B cell (primary cell): Measurements from ENCODE around the gene PXMP4. TPM values are rescaled to one million over a fixed set of nuclear protein-coding genes. Genes with fewer than 3 reads are reported as not detected.
A peak's percentile ranks its signal among the peaks of the same experiment; 100 is the strongest.

Experiments used
- ATAC-seq: fragments of 200-7000 bp; cut with Tn5 transposase; one replicate; pipeline ENCODE4 v1.10.0; 2021; ENCODE audit warnings: low read depth, mild to moderate bottlenecking, moderate number of reproducible peaks, moderate library complexity
- CTCF ChIA-PET: fragments of 350-600 bp; sonication (Branson Sonifier 250); formaldehyde crosslinking; loops from one replicate; lab custom pipeline; 2021; ENCODE audit warnings: antibody characterized with exemption, inconsistent platforms; lab: Charles Lee
- POLR2A ChIA-PET: fragments of 350-600 bp; sonication (Branson Sonifier 250); formaldehyde crosslinking; loops from one replicate; lab custom pipeline; 2021; ENCODE audit warnings: antibody characterized with exemption; lab: Charles Lee
- DNase-seq: peaks from one replicate; pipeline ENCODE4 v3.0.0; 2013
- H2AFZ ChIP-seq: 2 replicates; pipeline ENCODE4 v1.6.1; 2012; ENCODE audit warnings: mild to moderate bottlenecking, low read depth, low read length; ENCODE audit not compliant: insufficient read depth, poor library complexity, severe bottlenecking
- H3K27ac ChIP-seq, 2 donors: 1 replicate in 1 of 2; 2 replicates in 1 of 2; pipeline ENCODE4 v1.5.1; 2012 to 2013; ENCODE audit warnings: low read length in 2 of 2, mild to moderate bottlenecking in 2 of 2, moderate library complexity in 1 of 2
- H3K27me3 ChIP-seq, 4 experiments: fragments of 200-600 bp in 1 of 4; sonication (generic) in 1 of 4; replicated peaks in 1 of 4; 1 replicate in 2 of 4; 2 replicates in 2 of 4; pipeline versions ENCODE4 v1.6.1 to v1.7.0; 2013 to 2016; ENCODE audit warnings: low read length in 3 of 4, mild to moderate bottlenecking in 2 of 4, mixed read lengths in 1 of 4, moderate library complexity in 1 of 4; ENCODE audit not compliant: insufficient read depth in 4 of 4, control insufficient read depth in 3 of 4; ENCODE audit errors: control extremely low read depth in 1 of 4
- H3K36me3 ChIP-seq, 2 experiments: replicated peaks in 1 of 2; 1 replicate in 1 of 2; 2 replicates in 1 of 2; pipeline versions ENCODE4 v1.6.1 to v1.7.1; 2013; ENCODE audit warnings: low read length in 1 of 2; ENCODE audit not compliant: insufficient read depth in 2 of 2, control insufficient read depth in 1 of 2; ENCODE audit errors: control extremely low read depth in 1 of 2, extremely low read depth in 1 of 2
- H3K4me1 ChIP-seq, 2 donors: fragments of 200-600 bp in 1 of 2; sonication (generic) in 1 of 2; 1 replicate in 1 of 2; 2 replicates in 1 of 2; pipeline versions ENCODE4 v1.5.1 to v1.6.1; 2013 to 2017; ENCODE audit warnings: low read length in 2 of 2; ENCODE audit not compliant: control insufficient read depth in 2 of 2, insufficient read depth in 2 of 2
- H3K4me2 ChIP-seq: replicated peaks from 2 replicates; pipeline ENCODE3; 2012; ENCODE audit warnings: mild to moderate bottlenecking, low read depth, low read length; ENCODE audit not compliant: poor library complexity, severe bottlenecking
- H3K4me3 ChIP-seq, 5 experiments: fragments of 200-600 bp in 1 of 5; sonication (generic) in 1 of 5; 1 replicate in 3 of 5; 2 replicates in 2 of 5; pipeline versions ENCODE4 v1.5.1 to v1.7.0; 2011 to 2016; ENCODE audit warnings: low read length in 4 of 5, mild to moderate bottlenecking in 4 of 5, low read depth in 2 of 5, control low read depth in 1 of 5, moderate library complexity in 1 of 5; ENCODE audit not compliant: insufficient read depth in 1 of 5; ENCODE audit errors: control extremely low read depth in 1 of 5, extremely low read depth in 1 of 5
- H3K79me2 ChIP-seq: fragments of 200-600 bp; sonication (generic); one replicate; pipeline ENCODE4 v1.6.0; 2016; ENCODE audit warnings: low read length; ENCODE audit not compliant: control insufficient read depth, insufficient read depth
- H3K9ac ChIP-seq: fragments of 200-600 bp; sonication (generic); 2 replicates; pipeline ENCODE4 v1.6.1; 2017; ENCODE audit warnings: mild to moderate bottlenecking, low read length, moderate library complexity
- H3K9me3 ChIP-seq, 3 donors: one replicate each; pipeline versions ENCODE4 v1.6.1 to v1.7.1; 2013; ENCODE audit warnings: low read length in 2 of 3; ENCODE audit not compliant: control insufficient read depth in 2 of 3, insufficient read depth in 1 of 3; ENCODE audit errors: control extremely low read depth in 1 of 3
- H4K20me1 ChIP-seq: 2 replicates; pipeline ENCODE4 v1.6.0; 2012; ENCODE audit warnings: mild to moderate bottlenecking, low read length; ENCODE audit not compliant: insufficient read depth, control insufficient read depth, poor library complexity, severe bottlenecking
- H3K27ac Mint-ChIP-seq: one replicate; pipeline ENCODE4 v1.8.0; 2021; ENCODE audit warnings: mixed read lengths
- H3K27me3 Mint-ChIP-seq: one replicate; pipeline ENCODE4 v1.8.0; 2021; ENCODE audit warnings: mixed read lengths
- H3K4me1 Mint-ChIP-seq: one replicate; pipeline ENCODE4 v1.8.0; 2021; ENCODE audit warnings: mixed read lengths
- H3K4me3 Mint-ChIP-seq: one replicate; pipeline ENCODE4 v1.8.0; 2021; ENCODE audit warnings: mixed read lengths
- H3K9me3 Mint-ChIP-seq: one replicate; pipeline ENCODE4 v1.8.0; 2022; ENCODE audit warnings: mixed read lengths; ENCODE audit not compliant: insufficient read depth
- EZH2 ChIP-seq: IDR thresholded peaks from 2 replicates; pipeline ENCODE4 v1.6.1; 2012; ENCODE audit warnings: borderline replicate concordance, low read depth, mild to moderate bottlenecking, moderate library complexity, low read length; ENCODE audit not compliant: insufficient read depth, poor library complexity, severe bottlenecking
- WGBS: methylation state at CpG from one replicate; pipeline ENCODE4 v1.1.5; 2013; ENCODE audit warnings: missing lambda C conversion rate; ENCODE audit not compliant: insufficient coverage; 5-methylcytosine and 5-hydroxymethylcytosine counted together
- intact Hi-C: fragments of 100-400 bp; cut with micrococcal nuclease; formaldehyde crosslinking; loops from one replicate; pipeline ENCODE4 v1.10.0; 2022
- polyA plus RNA-seq: library from polyadenylated mRNA; depleted of rRNA; stranded (reverse); fragments of >200 nt; gene quantifications from 2 replicates; pipeline ENCODE4 v1.2.3, GENCODE V29; 2012
- total RNA-seq, 2 donors: library from RNA; stranded (reverse); fragments of 120-200 nt in 1 of 2; gene quantifications; 1 replicate in 1 of 2; 2 replicates in 1 of 2; pipeline versions ENCODE4 v1.2.3 to v1.2.4, GENCODE V29; 2013 to 2022
- TF ChIP-seq, protein P1 (sequence below): fragments of 200-600 bp; IDR thresholded peaks from one replicate; pipeline ENCODE4 v1.8.0; 2022; ENCODE audit warnings: antibody characterized with exemption, mild to moderate bottlenecking

Gene PXMP4
- total and polyA plus RNA-seq, 2 donors (not counting 1 experiment from before 2014, with no cell fraction given), result 5.0 to 6.6 TPM

DNA sequence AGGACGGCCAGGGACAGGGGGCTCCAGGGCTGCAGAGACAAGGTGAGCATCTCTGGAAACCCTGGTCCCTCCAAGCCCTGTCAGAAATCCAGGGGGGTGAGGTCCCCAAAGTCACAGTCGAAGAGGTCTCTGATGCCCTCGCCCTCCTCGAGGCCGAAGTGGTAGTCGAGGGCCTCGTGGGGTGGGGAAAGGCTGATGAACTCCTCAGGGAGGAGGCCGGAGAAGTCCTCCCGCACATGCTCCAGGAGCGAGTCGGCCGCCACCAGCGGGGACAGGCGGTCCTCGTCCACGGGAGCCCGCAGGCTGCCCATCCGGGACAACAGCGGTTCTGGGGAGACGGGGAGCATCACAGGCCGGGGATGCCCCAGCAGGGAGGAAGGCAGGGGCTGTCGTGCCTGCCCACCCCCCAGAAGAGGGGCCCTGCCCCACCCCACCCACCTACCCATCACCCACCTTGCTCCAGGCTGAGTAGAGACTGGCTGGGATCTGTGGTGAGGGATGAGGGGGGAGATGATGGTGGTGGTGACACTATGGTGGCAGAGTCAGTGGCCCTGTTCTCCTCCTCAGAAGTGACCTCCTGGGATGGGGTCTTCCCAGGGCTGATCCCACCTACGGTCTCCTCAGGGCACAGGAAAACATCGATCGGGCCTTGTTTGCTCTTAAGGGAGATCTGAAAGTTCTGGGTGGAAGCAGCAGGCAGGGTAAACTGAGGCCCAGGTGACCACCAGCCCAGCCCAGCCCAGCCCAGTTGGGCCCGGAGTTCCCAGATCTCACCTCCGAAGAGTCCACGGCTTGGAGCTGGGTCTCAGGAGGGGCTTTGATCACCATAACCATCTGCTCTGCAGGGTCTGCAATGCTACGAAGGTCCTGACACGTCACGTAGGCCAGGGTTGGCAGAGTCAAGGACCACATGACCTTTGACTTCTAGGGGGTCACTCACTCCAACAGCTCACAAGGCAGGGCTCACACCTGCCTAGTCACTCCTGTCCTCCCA lies 43.2 kb downstream of the PXMP4 start:
- Histone ChIP-seq H2AFZ (no peak overlapping the region), H3K27ac (no peak overlapping the region), H3K9me3 (no peaks in the 10 kb centered on the region), H3K79me2 (peaks cover 3% of the 10 kb centered on the region), H3K36me3 (no peaks in the 10 kb centered on the region), H3K27me3 (no peaks in the 10 kb centered on the region), H3K4me3 (no peak overlapping the region), H3K4me2 (no peak overlapping the region), H3K9ac (no peak overlapping the region), H4K20me1 (no peaks in the 10 kb centered on the region), H3K4me1 (peaks cover 34 to 39% of the 10 kb centered on the region in 2 donors)
- H3K4me1 Mint-ChIP-seq, result peaks cover 42% of the 10 kb centered on the region
- ChIA-PET POLR2A (interaction anchor here (1.0 kb wide), 1 partner anchor 8 kb away, joined by 5 read pairs; no protein-coding TSS in a partner anchor), CTCF (interaction anchor here (1.7 kb wide), 1 partner anchor 8 kb away, joined by 5 read pairs; no protein-coding TSS in a partner anchor)
- DNase-seq (no peak), ATAC-seq (no peak)
- H3K27me3 Mint-ChIP-seq, result no peaks in the 10 kb centered on the region
- H3K4me3 Mint-ChIP-seq, result no peak overlapping the region
- no peaks in the 10 kb centered on the region for H3K9me3 Mint-ChIP-seq
- TF ChIP-seq EZH2, result no peak
- TF ChIP-seq, protein P1, sequence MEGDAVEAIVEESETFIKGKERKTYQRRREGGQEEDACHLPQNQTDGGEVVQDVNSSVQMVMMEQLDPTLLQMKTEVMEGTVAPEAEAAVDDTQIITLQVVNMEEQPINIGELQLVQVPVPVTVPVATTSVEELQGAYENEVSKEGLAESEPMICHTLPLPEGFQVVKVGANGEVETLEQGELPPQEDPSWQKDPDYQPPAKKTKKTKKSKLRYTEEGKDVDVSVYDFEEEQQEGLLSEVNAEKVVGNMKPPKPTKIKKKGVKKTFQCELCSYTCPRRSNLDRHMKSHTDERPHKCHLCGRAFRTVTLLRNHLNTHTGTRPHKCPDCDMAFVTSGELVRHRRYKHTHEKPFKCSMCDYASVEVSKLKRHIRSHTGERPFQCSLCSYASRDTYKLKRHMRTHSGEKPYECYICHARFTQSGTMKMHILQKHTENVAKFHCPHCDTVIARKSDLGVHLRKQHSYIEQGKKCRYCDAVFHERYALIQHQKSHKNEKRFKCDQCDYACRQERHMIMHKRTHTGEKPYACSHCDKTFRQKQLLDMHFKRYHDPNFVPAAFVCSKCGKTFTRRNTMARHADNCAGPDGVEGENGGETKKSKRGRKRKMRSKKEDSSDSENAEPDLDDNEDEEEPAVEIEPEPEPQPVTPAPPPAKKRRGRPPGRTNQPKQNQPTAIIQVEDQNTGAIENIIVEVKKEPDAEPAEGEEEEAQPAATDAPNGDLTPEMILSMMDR, result no peak
- intact Hi-C loops, result no loop called here
- H3K27ac Mint-ChIP-seq, result no peak overlapping the region
- 98% methylated on average over 27 of the region's 31 CpGs for WGBS

- Histone ChIP-seq H3K4me2 (no peak overlapping the region), H3K4me1 (peaks cover 34 to 39% of the 10 kb centered on the region in 2 donors), H4K20me1 (no peaks in the 10 kb centered on the region), H3K36me3 (no peaks in the 10 kb centered on the region), H2AFZ (no peak overlapping the region), H3K9me3 (no peaks in the 10 kb centered on the region), H3K4me3 (no peak overlapping the region), H3K79me2 (peaks cover 3% of the 10 kb centered on the region), H3K9ac (no peak overlapping the region), H3K27ac (no peak overlapping the region), H3K27me3 (no peaks in the 10 kb centered on the region)
- WGBS, result 98% methylated on average over 7 of the region's 11 CpGs
- no peak for ATAC-seq
- TF ChIP-seq, protein P1, result no peak
- TF ChIP-seq EZH2, result no peak
- intact Hi-C loops, result no loop called here
- POLR2A ChIA-PET, result interaction anchor here (0.6 to 1.0 kb wide), 2 partner anchors 9 to 190 kb away, joined by 4 to 5 read pairs; no protein-coding TSS in a partner anchor
- DNase-seq, result no peak
- Mint-ChIP-seq H3K4me3 (peak overlapping the region; percentile 23), H3K27me3 (no peaks in the 10 kb centered on the region), H3K4me1 (peaks cover 40% of the 10 kb centered on the region), H3K27ac (peak overlapping the region; percentile 32), H3K9me3 (no peaks in the 10 kb centered on the region)
- CTCF ChIA-PET, result interaction anchor here (1.7 kb wide), 1 partner anchor 8 kb away, joined by 5 read pairs; no protein-coding TSS in a partner anchor
Measured at GRCh38 chr20:33676121-33676520, 44.0 kb downstream of the PXMP4 start.
